Nephron (organoid): ENCODE results near the gene ZSWIM6.
A peak's percentile ranks its signal among the peaks of the same experiment; 100 is the strongest.

Source experiments
- H3K27ac Mint-ChIP-seq, 3 experiments: 2 replicates each; pipeline ENCODE4 v1.8.0; 2020; ENCODE audit warnings: mixed read lengths in 3 of 3, mild to moderate bottlenecking in 2 of 3, moderate library complexity in 1 of 3
- H3K27me3 Mint-ChIP-seq: 2 replicates; pipeline ENCODE4 v1.8.0; 2021; ENCODE audit warnings: low read depth, mild to moderate bottlenecking, moderate library complexity, mixed read lengths
- H3K36me3 Mint-ChIP-seq: 2 replicates; pipeline ENCODE4 v1.8.0; 2020; ENCODE audit warnings: low read depth, mixed read lengths
- H3K4me1 Mint-ChIP-seq: 2 replicates; pipeline ENCODE4 v1.8.0; 2020; ENCODE audit warnings: mixed read lengths
- H3K4me3 Mint-ChIP-seq, 3 experiments: 2 replicates each; pipeline ENCODE4 v1.8.0; 2020; ENCODE audit warnings: mild to moderate bottlenecking in 3 of 3, mixed read lengths in 3 of 3, moderate library complexity in 2 of 3
- H3K9me3 Mint-ChIP-seq: 2 replicates; pipeline ENCODE4 v1.8.0; 2020; ENCODE audit warnings: mixed read lengths
- TF ChIP-seq, protein P1 (sequence below), 3 experiments: fragments of 200-600 bp; sonication (generic); IDR thresholded peaks; one replicate each; pipeline ENCODE4 v1.5.0; 2021; ENCODE audit warnings: antibody characterized with exemption in 3 of 3; ENCODE audit not compliant: unreplicated experiment in 3 of 3

The ZSWIM6 gene

GRCh38 chr5:61590473-61590872, 258.4 kb downstream of the ZSWIM6 start:
- H3K27me3 Mint-ChIP-seq, result no peaks in the 10 kb centered on the region
- no peaks in the 10 kb centered on the region for H3K36me3 Mint-ChIP-seq
- H3K4me1 Mint-ChIP-seq, result peaks cover 26% of the 10 kb centered on the region
- H3K27ac Mint-ChIP-seq, result peak overlapping the region in 1 of 3 experiments; percentile 55
- H3K9me3 Mint-ChIP-seq, result peaks cover 16% of the 10 kb centered on the region
- TF ChIP-seq, protein P1, sequence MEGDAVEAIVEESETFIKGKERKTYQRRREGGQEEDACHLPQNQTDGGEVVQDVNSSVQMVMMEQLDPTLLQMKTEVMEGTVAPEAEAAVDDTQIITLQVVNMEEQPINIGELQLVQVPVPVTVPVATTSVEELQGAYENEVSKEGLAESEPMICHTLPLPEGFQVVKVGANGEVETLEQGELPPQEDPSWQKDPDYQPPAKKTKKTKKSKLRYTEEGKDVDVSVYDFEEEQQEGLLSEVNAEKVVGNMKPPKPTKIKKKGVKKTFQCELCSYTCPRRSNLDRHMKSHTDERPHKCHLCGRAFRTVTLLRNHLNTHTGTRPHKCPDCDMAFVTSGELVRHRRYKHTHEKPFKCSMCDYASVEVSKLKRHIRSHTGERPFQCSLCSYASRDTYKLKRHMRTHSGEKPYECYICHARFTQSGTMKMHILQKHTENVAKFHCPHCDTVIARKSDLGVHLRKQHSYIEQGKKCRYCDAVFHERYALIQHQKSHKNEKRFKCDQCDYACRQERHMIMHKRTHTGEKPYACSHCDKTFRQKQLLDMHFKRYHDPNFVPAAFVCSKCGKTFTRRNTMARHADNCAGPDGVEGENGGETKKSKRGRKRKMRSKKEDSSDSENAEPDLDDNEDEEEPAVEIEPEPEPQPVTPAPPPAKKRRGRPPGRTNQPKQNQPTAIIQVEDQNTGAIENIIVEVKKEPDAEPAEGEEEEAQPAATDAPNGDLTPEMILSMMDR (IDR thresholded peaks at IDR 0.05; ENCODE audit: unreplicated experiment in 3 of 3), result no peak
- H3K4me3 Mint-ChIP-seq, result no peak overlapping the region

- Mint-ChIP-seq H3K36me3 (no peaks in the 10 kb centered on the region), H3K27ac (no peak overlapping the region), H3K27me3 (no peaks in the 10 kb centered on the region), H3K9me3 (peaks cover 21% of the 10 kb centered on the region), H3K4me3 (no peak overlapping the region), H3K4me1 (peaks cover 14% of the 10 kb centered on the region)
- TF ChIP-seq, protein P1 (IDR thresholded peaks at IDR 0.05; ENCODE audit: unreplicated experiment in 3 of 3), result no peak
Measured at GRCh38 chr5:61591859-61592258, 259.8 kb downstream of the ZSWIM6 start.

DNA sequence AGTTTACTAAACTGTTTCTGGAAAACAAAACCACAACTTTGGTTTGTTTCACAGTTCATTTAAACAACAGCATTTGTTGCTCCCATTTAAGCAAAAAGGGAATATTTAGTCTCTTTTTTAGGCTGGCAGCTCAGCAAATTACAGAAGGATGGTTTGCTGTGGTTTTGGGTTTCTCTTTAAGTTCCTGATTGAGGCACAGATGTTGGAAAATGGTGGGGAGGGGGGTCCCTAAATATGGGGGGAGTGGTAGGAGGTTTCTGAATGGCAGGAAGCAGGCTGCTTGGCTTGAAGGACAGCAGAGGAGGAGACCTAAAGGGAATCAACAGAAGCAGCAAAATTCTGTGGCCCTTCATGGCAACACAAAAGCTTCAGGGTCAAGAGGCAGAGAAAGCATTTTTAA, 263.4 kb downstream of the ZSWIM6 start:
- peaks cover 19% of the 10 kb centered on the region for H3K9me3 Mint-ChIP-seq
- TF ChIP-seq, protein P1 (IDR thresholded peaks at IDR 0.05; ENCODE audit: unreplicated experiment in 3 of 3), result no peak

More for the DNA sequence above, 263.4 kb downstream of the ZSWIM6 start:
- no peaks in the 10 kb centered on the region for H3K27me3 Mint-ChIP-seq
- no peak overlapping the region for H3K4me3 Mint-ChIP-seq
- no peaks in the 10 kb centered on the region for H3K36me3 Mint-ChIP-seq
- peaks cover 20% of the 10 kb centered on the region for H3K4me1 Mint-ChIP-seq
- no peak overlapping the region for H3K27ac Mint-ChIP-seq
